HUES64 (cell line): Measurements from ENCODE around the gene THBS2.

Source experiments
- H3K27ac ChIP-seq: 2 replicates; pipeline ENCODE4 v1.7.0; 2013; ENCODE audit warnings: low read depth, low read length, inconsistent platforms
- H3K27me3 ChIP-seq: 2 replicates; pipeline ENCODE4 v1.6.1; 2013; ENCODE audit warnings: mild to moderate bottlenecking, low read length; ENCODE audit not compliant: insufficient read depth
- H3K36me3 ChIP-seq: 2 replicates; pipeline ENCODE4 v1.6.1; 2013; ENCODE audit warnings: mild to moderate bottlenecking, low read length; ENCODE audit not compliant: insufficient read depth
- H3K4me1 ChIP-seq: 2 replicates; pipeline ENCODE4 v1.6.1; 2013; ENCODE audit warnings: mild to moderate bottlenecking, low read length, moderate library complexity; ENCODE audit not compliant: insufficient read depth
- H3K4me3 ChIP-seq: 2 replicates; pipeline ENCODE4 v1.5.1; 2013; ENCODE audit warnings: mild to moderate bottlenecking, low read length, moderate library complexity
- H3K9ac ChIP-seq: 2 replicates; pipeline ENCODE4 v1.6.1; 2013; ENCODE audit warnings: mild to moderate bottlenecking, low read depth, low read length
- H3K9me3 ChIP-seq: 2 replicates; pipeline ENCODE4 v1.6.1; 2013; ENCODE audit warnings: low read depth, low read length; ENCODE audit not compliant: insufficient read depth
- WGBS: fragments of 150-250, 120-280 bp; methylation state at CpG from one replicate; pipeline ENCODE4 v1.1.7; 2013; ENCODE audit warnings: missing lambda C conversion rate; 5-methylcytosine and 5-hydroxymethylcytosine counted together

Gene THBS2

GRCh38 chr6:169238766-169239165 is 14.9 kb downstream of the THBS2 start:
- Histone ChIP-seq H3K27ac (no peak overlapping the region), H3K9me3 (no peaks in the 10 kb centered on the region), H3K36me3 (peaks cover 16% of the 10 kb centered on the region), H3K4me1 (no peaks in the 10 kb centered on the region), H3K4me3 (no peak overlapping the region), H3K27me3 (no peaks in the 10 kb centered on the region), H3K9ac (no peak overlapping the region)
- WGBS: 94% methylated on average over 8 of the region's 8 CpGs

- H3K9me3 ChIP-seq: no peaks in the 10 kb centered on the region
- no peak overlapping the region for H3K9ac ChIP-seq
- H3K27me3 ChIP-seq: no peaks in the 10 kb centered on the region
- H3K36me3 ChIP-seq: peaks cover 22% of the 10 kb centered on the region
- H3K4me3 ChIP-seq: no peak overlapping the region
- no peaks in the 10 kb centered on the region for H3K4me1 ChIP-seq
- no peak overlapping the region for H3K27ac ChIP-seq
- 90% methylated on average over 25 of the region's 25 CpGs for WGBS
Measured at GRCh38 chr6:169237496-169238134, 16.0 kb downstream of the THBS2 start.

GRCh38 chr6:169236988-169237387 is 16.7 kb downstream of the THBS2 start:
- Histone ChIP-seq H3K27me3 (no peaks in the 10 kb centered on the region), H3K36me3 (peaks cover 22% of the 10 kb centered on the region), H3K4me3 (no peak overlapping the region), H3K9ac (no peak overlapping the region), H3K4me1 (no peaks in the 10 kb centered on the region), H3K27ac (no peak overlapping the region), H3K9me3 (no peaks in the 10 kb centered on the region)
- 92% methylated on average over 17 of the region's 17 CpGs for WGBS

- Histone ChIP-seq H3K27me3 (no peaks in the 10 kb centered on the region), H3K9me3 (no peaks in the 10 kb centered on the region), H3K9ac (no peak overlapping the region), H3K36me3 (peaks cover 22% of the 10 kb centered on the region), H3K4me3 (no peak overlapping the region), H3K4me1 (no peaks in the 10 kb centered on the region), H3K27ac (no peak overlapping the region)
- 94% methylated on average over 8 of the region's 8 CpGs for WGBS
Measured at GRCh38 chr6:169236545-169236944, 17.1 kb downstream of the THBS2 start.

GRCh38 chr6:169235286-169235685 is 18.4 kb downstream of the THBS2 start:
- peaks cover 24% of the 10 kb centered on the region for H3K36me3 ChIP-seq
- no peak overlapping the region for H3K4me3 ChIP-seq
- WGBS: 94% methylated on average over 11 of the region's 11 CpGs
- H3K27ac ChIP-seq: no peak overlapping the region
- no peak overlapping the region for H3K9ac ChIP-seq
- no peaks in the 10 kb centered on the region for H3K4me1 ChIP-seq
- no peaks in the 10 kb centered on the region for H3K27me3 ChIP-seq
- no peaks in the 10 kb centered on the region for H3K9me3 ChIP-seq

GRCh38 chr6:169234634-169235033 is 19.0 kb downstream of the THBS2 start:
- Histone ChIP-seq H3K9me3 (no peaks in the 10 kb centered on the region), H3K4me3 (no peak overlapping the region), H3K27ac (no peak overlapping the region), H3K9ac (no peak overlapping the region), H3K4me1 (no peaks in the 10 kb centered on the region), H3K27me3 (no peaks in the 10 kb centered on the region), H3K36me3 (peaks cover 18% of the 10 kb centered on the region)
- 96% methylated on average over 18 of the region's 18 CpGs for whole genome bisulfite sequencing

- 94% methylated on average over 6 of the region's 6 CpGs for WGBS
- no peak overlapping the region for H3K4me3 ChIP-seq
- peaks cover 24% of the 10 kb centered on the region for H3K36me3 ChIP-seq
- no peaks in the 10 kb centered on the region for H3K27me3 ChIP-seq
- no peak overlapping the region for H3K27ac ChIP-seq
- H3K4me1 ChIP-seq: no peaks in the 10 kb centered on the region
- H3K9me3 ChIP-seq: no peaks in the 10 kb centered on the region
- H3K9ac ChIP-seq: no peak overlapping the region
Measured at GRCh38 chr6:169233832-169234231, 19.8 kb downstream of the THBS2 start.

- no peaks in the 10 kb centered on the region for H3K27me3 ChIP-seq
- peaks cover 28% of the 10 kb centered on the region for H3K36me3 ChIP-seq
- no peak overlapping the region for H3K27ac ChIP-seq
- no peaks in the 10 kb centered on the region for H3K9me3 ChIP-seq
- no peak overlapping the region for H3K4me3 ChIP-seq
- 96% methylated on average over 13 of the region's 13 CpGs for WGBS
- no peak overlapping the region for H3K9ac ChIP-seq
- H3K4me1 ChIP-seq: no peaks in the 10 kb centered on the region
Measured at GRCh38 chr6:169233181-169233580, 20.5 kb downstream of the THBS2 start.

- no peaks in the 10 kb centered on the region for H3K4me1 ChIP-seq
- H3K27me3 ChIP-seq: no peaks in the 10 kb centered on the region
- H3K9me3 ChIP-seq: no peaks in the 10 kb centered on the region
- H3K9ac ChIP-seq: no peak overlapping the region
- peaks cover 32% of the 10 kb centered on the region for H3K36me3 ChIP-seq
- H3K4me3 ChIP-seq: no peak overlapping the region
- WGBS: 93% methylated on average over 22 of the region's 22 CpGs
- no peak overlapping the region for H3K27ac ChIP-seq
Measured at GRCh38 chr6:169232507-169232931, 21.1 kb downstream of the THBS2 start.

GRCh38 chr6:169231790-169232506 is 21.7 kb downstream of the THBS2 start:
- H3K27me3 ChIP-seq: no peaks in the 10 kb centered on the region
- H3K27ac ChIP-seq: no peak overlapping the region
- peaks cover 37% of the 10 kb centered on the region for H3K36me3 ChIP-seq
- H3K4me1 ChIP-seq: no peaks in the 10 kb centered on the region
- H3K4me3 ChIP-seq: no peak overlapping the region
- no peaks in the 10 kb centered on the region for H3K9me3 ChIP-seq
- no peak overlapping the region for H3K9ac ChIP-seq
- WGBS: 97% methylated on average over 55 of the region's 55 CpGs

- no peak overlapping the region for H3K4me3 ChIP-seq
- no peak overlapping the region for H3K27ac ChIP-seq
- WGBS: 96% methylated on average over 33 of the region's 33 CpGs
- no peaks in the 10 kb centered on the region for H3K9me3 ChIP-seq
- H3K36me3 ChIP-seq: peaks cover 44% of the 10 kb centered on the region
- no peak overlapping the region for H3K9ac ChIP-seq
- no peaks in the 10 kb centered on the region for H3K4me1 ChIP-seq
- no peaks in the 10 kb centered on the region for H3K27me3 ChIP-seq
Measured at GRCh38 chr6:169230946-169231789, 22.5 kb downstream of the THBS2 start.
